Head of caudate nucleus (tissue), 42 donors: ENCODE results near the gene STX3.
"Not testable (repeated sequence)": the region's sequence is repeated elsewhere in the genome, so short reads cannot be mapped to it uniquely, and the experiment has no call there.

Source experiments
- DNase-seq, 42 donors: peaks; one replicate each; pipeline versions ENCODE4 v3.0.0 to v3.0.0-alpha.2; 2020 to 2021; ENCODE audit warnings: mixed read lengths in 7 of 42
- intact Hi-C: fragments of 100-400 bp; cut with DNase I; formaldehyde crosslinking; loops from one replicate; pipeline ENCODE4 v1.15.0; 2022

The STX3 gene

DNA sequence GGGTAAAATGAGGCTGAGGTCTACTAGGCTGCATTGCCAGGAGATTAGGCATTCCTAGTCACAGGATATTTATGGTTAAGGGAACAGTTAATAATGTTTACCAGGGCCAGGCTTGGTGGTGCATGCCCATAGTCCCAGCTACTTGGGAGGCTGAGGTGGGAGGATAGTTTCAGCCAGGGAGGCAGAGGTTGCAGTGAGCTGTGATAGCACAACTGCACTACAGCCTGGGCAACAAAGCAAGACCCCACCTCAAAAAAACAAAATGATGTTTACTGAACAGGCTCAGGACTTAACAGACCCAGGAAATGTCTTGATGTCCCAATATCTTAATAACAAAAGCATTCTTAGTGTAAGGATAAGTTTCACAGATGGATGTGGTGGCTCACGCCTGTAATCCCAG is 58.2 kb downstream of the STX3 start:
- intact Hi-C loops = no loop called here
- no peak for DNase-seq

DNA sequence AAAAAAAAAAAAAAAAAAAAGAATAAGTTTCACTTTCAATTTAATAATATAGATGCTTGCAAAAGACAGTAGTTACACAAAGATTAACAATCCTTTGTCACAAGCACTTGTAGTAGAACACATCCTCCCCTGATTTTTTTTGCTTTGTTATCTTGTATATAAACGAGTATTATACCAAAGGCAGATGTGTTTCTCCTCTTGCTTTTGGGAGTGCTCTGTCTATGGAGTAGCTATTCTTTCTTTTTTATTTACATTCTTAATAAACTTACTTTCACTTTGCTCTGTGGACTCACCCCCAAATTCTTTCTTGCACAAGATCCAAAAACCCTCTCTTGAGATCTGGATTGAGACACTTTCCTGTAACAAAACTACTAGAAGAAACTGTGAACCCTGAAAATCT is 58.8 kb downstream of the STX3 start:
- no peak for DNase-seq
- intact Hi-C loops = no loop called here

DNA sequence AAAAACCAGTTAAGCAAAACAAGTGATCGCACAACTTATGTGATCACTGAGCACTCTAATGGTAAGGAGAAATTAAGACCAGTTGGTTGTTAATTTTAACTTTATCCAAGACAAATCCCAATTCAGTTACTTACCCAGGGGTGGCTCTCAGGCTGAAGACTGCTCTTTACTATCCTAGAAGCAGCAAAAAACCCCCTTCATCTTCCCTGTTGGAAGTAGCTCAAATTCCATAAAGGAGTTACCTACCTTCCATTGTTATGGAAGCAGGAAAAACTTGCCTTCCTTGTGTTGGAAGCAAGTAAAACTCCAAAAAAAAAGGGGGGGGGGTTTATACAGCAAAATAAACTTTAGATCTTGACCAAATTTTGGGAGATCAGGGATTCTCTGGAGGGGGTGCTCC is 60.6 kb downstream of the STX3 start:
- no peak for DNase-seq
- intact Hi-C loops = no loop called here

DNA sequence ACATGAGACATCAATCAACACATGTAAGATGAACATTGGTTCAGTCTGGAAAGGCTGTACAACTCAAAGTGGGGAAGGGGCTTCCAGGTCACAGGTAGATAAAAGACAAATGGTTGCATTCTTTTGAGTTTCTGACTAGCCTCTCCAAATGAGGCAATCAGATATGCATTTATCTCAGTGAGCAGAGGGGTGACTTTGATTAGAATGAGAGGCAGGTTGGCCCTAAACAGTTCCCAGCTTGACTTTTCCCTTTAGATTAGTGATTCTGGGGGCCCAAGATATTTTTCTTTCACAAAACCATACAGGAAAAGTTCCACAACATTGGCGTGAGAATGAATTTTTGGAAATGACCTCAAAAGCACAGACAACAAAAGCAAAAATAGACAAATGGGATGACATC is 61.3 kb downstream of the STX3 start:
- intact Hi-C loops, DNase-seq: not testable (repeated sequence)

DNA sequence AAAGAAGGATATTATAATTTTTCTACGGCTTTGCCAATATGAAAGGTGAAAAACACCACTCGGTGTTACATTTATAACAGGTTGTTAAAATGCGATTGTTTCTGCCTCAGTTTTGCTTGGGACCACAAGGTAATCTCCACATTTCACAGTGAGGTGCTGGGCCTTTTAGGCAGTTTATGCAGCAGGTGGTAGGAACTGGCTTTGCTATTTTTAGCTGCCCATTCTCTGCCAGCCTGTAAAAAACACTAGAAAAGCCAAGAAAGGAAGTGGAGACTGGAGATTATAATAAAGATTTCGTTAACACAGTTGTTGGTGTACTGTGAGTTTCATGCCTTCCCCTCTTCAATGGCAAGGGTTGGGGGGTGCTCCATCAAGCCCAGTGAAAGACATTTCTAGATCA is 63.4 kb downstream of the STX3 start:
- no peak for DNase-seq
- intact Hi-C loops = no loop called here

DNA sequence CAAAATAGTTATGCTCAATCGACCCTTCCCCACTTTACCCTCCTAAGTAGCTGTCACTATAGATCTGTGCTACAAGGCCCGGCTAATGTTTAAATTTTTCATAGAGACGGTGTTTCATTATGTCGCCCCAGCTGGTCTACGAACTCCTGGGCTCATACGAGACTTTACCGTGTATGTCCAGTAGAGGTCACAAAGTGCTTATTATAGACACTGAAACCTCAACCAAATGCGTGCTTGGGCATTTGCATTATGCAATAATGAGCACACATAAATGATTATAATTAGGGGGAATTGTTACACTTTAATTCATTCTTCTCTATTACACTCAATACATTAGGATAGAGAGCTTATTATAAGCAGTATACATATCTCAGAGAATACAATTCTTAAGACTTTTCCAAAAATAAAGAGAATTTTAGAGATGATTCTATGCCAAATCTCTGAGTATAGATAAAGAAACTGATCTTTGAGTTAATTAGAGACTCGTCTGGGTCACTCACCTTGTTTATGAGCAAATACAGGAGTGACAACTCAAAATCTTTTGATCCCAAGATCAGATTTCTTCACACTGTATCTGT is 67.9 kb downstream of the STX3 start:
- intact Hi-C loops = no loop called here

DNA sequence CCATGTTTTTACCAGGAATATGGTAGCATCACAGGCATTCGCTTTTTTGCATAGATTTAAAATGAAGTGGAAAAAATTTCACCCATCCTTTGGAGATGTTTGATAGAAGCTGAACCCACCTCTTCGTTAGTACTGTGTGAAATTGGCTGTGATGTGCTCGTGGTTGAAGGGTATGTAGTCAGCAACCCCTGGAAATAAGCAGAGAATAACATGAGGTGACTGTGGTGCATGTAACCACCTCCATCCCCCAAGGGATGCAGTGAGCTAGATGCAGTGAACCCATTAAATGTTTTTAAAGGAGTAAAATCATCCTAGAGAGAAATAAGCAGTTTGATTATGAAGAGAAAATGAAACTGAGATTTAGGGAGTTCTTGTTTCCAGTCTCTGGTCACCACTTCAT is 74.2 kb downstream of the STX3 start:
- intact Hi-C loops = no loop called here
- DNase-seq = no peak

More for the DNA sequence above, 67.9 kb downstream of the STX3 start:
- peak in 10 of 42 donors; percentile 4 to 58 (median 26) for DNase-seq

DNA sequence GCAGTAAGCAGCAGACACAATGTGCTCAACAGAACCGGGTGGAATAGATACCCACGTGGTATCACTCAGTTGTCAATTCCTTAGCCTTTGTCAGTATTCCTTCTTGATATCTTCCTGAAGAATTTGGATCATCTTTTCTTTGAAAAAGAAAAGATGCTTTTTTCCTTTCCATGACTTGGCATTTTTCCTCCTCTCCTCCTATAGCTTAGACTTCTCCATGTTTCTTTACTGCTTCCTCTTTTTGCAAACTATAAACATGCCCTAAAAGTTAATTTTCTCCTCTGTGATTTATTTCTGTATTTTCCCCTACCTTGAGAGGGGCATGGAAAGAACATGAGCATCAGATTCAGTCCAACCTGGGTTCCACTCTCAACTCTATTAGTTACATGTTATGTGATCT is 78.4 kb downstream of the STX3 start:
- intact Hi-C loops = no loop called here
- DNase-seq = no peak

DNA sequence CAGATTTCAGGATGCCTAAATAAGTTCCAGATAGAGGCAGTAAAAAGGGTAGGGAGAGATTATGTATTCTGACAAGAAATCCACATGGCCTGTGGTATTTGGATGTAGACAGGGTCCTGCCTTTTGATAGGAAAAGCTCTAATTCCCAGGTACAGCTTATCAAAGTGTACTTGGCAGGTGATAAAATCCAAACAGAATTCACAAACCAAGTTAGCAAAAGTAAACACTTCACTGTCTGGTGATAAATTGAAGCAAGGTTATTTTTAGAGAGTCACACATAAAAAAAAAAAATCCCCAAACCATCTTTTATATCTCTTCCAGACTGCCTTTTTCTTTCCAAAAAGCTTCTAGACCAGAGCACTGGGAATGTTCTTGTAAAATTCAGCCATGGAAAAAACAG is 84.4 kb downstream of the STX3 start:
- DNase-seq = no peak
- intact Hi-C loops = no loop called here

DNA sequence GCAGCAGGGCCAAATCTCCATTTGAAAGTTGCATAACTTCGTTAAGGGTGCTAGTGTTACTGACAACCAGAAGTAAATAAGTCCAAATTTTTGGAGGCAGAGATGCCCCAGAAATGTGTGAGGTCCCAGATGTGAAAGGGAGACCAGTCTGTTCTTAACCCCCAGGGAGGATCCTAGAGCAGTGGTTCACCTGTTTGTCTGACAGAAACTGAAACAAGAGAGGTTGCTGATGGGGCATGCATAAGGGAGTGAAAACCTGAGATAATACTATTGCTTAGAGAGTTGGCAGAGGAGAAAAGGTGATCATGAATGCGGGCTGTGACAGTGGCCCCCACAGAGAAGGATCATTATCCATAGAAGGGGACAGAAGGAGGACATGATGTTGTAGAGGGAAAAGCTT is 86.3 kb downstream of the STX3 start:
- intact Hi-C loops = no loop called here
- no peak for DNase-seq

DNA sequence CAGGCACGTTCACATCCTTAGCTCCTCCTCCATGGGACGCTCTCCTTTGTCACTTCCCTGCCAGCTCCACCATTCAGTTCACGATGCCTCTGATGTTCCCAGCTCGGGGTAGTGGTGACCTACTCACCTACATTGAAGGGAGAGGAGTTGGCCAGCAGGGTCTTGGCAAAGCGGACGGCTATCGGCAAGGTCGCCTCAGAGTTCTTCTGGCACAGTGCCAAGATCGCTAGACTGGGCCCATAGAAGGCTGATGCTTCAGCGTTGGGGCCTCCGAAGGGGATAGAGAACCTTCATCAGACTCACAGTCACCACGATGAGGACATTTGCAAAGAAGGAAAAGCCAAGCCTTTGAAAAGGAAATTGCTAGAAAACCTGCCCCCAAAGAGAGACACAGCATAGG is 87.1 kb downstream of the STX3 start:
- intact Hi-C loops = no loop called here
- DNase-seq = peak in 1 of 42 donors; percentile 13

DNA sequence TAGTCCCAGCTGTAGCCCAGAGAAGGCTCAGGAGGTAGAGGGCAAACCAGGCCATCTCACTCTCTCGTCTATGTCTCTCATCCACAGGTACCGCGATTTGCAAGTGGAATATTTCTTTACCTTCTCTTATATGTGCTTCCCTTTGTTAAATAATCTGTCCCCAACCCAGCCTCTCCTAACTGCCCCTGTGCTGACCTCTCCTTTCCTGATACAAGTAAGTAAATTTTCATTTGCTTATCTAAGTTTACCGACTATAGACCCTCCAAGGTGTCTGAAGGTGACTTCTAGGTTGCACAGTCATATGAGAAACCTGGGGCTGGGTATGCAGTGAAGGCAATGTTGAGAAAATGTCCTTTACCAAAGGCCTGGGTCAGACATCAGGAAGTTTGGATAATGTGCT is 90.2 kb downstream of the STX3 start, which contains the start of gene CBLIF:
CBLIF (minus strand) TSS at position 101 of the 400 bp plus-strand sequence; CDS start at position 55, 46 bp downstream.
- no peak for DNase-seq
- intact Hi-C loops = no loop called here

DNA sequence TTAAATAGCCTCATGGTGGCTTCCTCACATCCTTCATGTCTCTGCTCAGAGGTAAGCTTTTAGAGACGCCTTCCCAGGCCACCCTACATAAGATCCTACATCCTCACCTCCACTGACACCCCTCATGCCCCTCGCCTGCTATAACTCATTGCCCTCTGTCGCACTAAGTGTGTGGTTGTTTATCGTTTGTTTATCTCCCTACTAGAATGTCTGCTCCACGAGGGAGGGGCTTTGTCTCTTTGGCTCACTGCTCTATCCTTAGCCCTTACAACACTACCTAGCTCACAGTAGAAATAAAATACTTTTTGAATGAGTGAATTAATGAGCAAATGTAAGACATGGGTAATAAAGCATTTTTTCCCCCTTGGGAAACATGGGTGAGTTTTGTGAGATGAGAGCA is 91.4 kb downstream of the STX3 start:
- intact Hi-C loops = no loop called here
- DNase-seq = no peak

DNA sequence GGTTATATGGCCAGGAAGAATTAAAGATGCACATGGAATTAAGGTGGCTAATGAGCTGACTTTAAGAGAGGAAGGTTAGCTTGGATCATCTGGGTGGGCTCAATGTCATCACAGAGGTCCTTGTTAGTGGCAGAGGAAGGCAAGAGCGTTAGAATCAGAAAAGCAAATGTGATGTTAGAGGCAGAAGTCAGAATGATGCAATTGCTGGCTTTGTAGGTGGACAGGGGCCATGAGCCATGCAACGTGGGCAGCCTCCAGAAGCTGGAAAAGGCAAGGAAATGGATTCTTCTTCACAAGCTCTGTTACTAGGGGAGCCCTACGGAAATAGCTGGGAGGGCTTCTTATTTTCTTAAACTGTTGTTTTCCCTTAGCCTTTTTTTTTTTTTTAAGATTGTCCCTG is 92.5 kb downstream of the STX3 start:
- intact Hi-C loops = no loop called here

DNA sequence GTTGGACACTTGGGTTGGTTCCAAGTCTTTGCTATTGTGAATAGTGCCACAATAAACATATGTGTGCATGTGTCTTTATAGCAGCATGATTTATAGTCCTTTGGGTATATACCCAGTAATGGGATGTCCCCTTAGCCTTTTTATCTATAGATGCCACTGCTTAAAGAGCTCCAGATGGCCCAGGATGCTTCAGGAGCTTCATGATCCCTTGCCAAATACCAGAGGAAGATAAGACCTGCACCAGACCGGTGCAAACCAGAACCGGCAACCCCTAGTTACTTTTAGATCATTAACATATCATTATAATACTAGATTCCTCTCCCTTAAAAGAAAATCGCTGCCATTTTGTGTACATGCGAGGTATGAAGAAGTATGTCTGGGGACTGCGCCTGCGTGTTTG is 93.3 kb downstream of the STX3 start:
- DNase-seq, intact Hi-C loops: not testable (repeated sequence)

More for the DNA sequence above, 92.5 kb downstream of the STX3 start:
- DNase-seq = no peak

DNA sequence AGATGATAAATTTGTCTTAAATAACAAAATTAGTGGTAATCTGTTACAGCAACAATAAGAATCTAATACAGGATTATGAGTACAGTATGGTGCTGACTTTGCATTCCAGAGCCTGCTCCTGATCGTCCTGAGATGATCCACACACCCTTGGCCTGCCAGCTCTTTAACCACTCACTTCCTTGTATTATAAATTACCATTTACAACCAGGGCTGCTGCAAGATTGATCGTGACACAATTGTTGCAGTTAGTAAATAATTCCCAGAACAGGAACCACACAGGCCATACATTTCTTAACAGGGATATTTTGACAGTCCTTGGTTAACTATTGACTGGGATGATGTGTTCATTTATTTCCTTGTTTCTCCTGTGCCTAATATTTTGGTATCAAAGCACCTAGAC is 94.0 kb downstream of the STX3 start:
- DNase-seq = no peak
- intact Hi-C loops = no loop called here

DNA sequence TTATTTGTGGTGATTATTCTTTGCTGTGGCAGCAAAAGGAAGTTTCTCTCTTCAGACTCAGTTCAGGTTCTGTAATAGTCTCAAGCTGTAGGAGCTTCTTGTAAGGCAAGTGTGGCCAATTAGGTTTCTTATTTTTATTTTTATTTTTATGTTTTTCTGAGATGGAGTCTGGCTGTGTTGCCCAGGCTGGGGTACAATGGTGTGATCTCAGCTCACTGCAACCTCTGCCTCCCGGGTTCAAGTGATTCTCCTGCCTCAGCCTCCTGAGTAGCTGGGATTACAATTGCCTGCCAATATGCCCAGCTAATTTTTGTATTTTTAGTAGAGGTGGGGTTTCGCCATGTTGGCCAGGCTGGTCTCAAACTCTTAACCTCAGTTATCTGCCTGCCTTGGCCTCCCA is 94.4 kb downstream of the STX3 start:
- intact Hi-C loops, DNase-seq: not testable (repeated sequence)

DNA sequence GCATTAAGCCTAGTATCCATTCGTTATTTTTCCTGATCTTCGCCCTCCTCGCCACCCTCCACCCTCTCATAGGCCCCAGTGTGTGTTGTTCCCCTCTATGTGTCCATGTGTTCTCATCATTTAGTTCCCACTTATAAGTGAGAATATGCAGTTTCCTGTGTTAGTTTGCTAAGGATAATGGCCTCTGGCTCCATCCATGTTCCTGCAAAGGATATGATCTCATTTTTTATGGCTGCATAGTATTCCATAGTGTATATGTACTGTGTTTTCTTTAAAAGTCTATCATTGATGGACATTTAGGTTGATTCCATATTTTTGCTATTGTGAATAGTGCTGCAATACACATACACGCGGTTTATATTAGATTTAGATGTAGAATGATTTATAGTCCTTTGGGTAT is 96.2 kb downstream of the STX3 start:
- DNase-seq, intact Hi-C loops: not testable (repeated sequence)

DNA sequence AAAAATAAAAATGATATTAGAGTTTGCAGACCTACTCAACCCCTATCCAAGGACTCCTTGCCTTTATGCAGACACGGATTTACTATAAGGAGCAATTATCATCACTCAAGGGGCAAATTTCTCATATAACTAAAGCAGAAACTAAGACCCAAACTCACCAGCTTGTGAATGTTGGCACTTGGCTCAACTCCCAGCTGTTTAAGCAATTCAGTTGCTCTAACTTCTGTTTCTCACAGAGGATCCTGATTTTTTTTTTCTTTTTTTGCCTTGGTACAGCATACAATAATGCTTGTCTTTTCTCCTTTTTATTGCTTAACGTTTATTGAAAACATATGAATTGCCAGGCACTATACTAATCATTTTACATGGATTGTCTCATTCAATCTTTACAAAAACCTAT is 99.7 kb downstream of the STX3 start:
- DNase-seq = no peak
- intact Hi-C loops = no loop called here
